Measurements from ENCODE around the gene RINT1. TPM values are rescaled to one million over a fixed set of nuclear protein-coding genes. Genes with fewer than 3 reads are reported as not detected.
A peak's percentile ranks its signal among the peaks of the same experiment; 100 is the strongest.
"Not testable (repeated sequence)": the region's sequence is repeated elsewhere in the genome, so short reads cannot be mapped to it uniquely, and the experiment has no call there.

The RINT1 gene
- total and polyA plus RNA-seq, 3 donors from 2014 or later: 17.0 to 29.4 (median 21.1) TPM

- no peaks in the 10 kb centered on the region for H3K9me3 ChIP-seq
- TF ChIP-seq POLR2A (IDR thresholded peaks at IDR 0.05) (no peak), CTCF (IDR thresholded peaks at IDR 0.05) (no peak)
Measured at GRCh38 chr7:105521717-105522463, 10.1 kb upstream of the RINT1 start, which contains the start of gene PUS7. PUS7 (minus strand) TSS chr7:105522271; CDS start chr7:105508512, 13,759 bp downstream.

GRCh38 chr7:105524423-105524822 lies 7.6 kb upstream of the RINT1 start:
- 93 to 95% methylated on average over 11 of the region's 11 CpGs for WGBS, 2 donors
- intact Hi-C loops (cut with DNase I; ENCODE audit: low total_unique reads): not testable (repeated sequence)

More at GRCh38 chr7:105521717-105522463, 10.1 kb upstream of the RINT1 start, which contains the start of gene PUS7:
- peak; percentile 91 for DNase-seq
- 0 to 1% methylated on average over 1 to 60 of the region's 96 CpGs for WGBS, 2 donors
- Histone ChIP-seq H3K27ac (peak within 1 kb of the TSS; percentile 51 to 86), H3K4me1 (peaks cover 5% of the 10 kb centered on the region), H3K27me3 (no peaks in the 10 kb centered on the region), H3K4me3 (peak within 1 kb of the TSS; percentile 70 to 77), H3K36me3 (ENCODE audit: low read depth, missing control alignments) (no peaks in the 10 kb centered on the region)
- intact Hi-C loops (cut with DNase I; ENCODE audit: low total_unique reads): no loop called here

GRCh38 chr7:105524840-105525239 lies 7.2 kb upstream of the RINT1 start:
- no peak for DNase-seq
- intact Hi-C loops (cut with DNase I; ENCODE audit: low total_unique reads): no loop called here
- Histone ChIP-seq H3K4me3 (no peak overlapping the region), H3K27me3 (no peaks in the 10 kb centered on the region), H3K9me3 (no peaks in the 10 kb centered on the region), H3K27ac (no peak overlapping the region), H3K4me1 (peaks cover 5% of the 10 kb centered on the region), H3K36me3 (ENCODE audit: low read depth, missing control alignments) (no peaks in the 10 kb centered on the region)
- WGBS, 2 donors: 76 to 86% methylated on average over 2 to 4 of the region's 4 CpGs
- TF ChIP-seq CTCF (IDR thresholded peaks at IDR 0.05) (no peak), POLR2A (IDR thresholded peaks at IDR 0.05) (no peak)

More at GRCh38 chr7:105524423-105524822, 7.6 kb upstream of the RINT1 start:
- H3K36me3 ChIP-seq (ENCODE audit: low read depth, missing control alignments); H3K27ac ChIP-seq; H3K4me1 ChIP-seq; H3K9me3 ChIP-seq; H3K4me3 ChIP-seq; H3K27me3 ChIP-seq; DNase-seq: not testable (repeated sequence)

- H3K27me3 ChIP-seq; DNase-seq; H3K27ac ChIP-seq; H3K4me1 ChIP-seq; H3K9me3 ChIP-seq; intact Hi-C loops (cut with DNase I; ENCODE audit: low total_unique reads); H3K4me3 ChIP-seq; H3K36me3 ChIP-seq (ENCODE audit: low read depth, missing control alignments): not testable (repeated sequence)
- WGBS, 2 donors: 84 to 89% methylated on average over 5 of the region's 5 CpGs
Measured at GRCh38 chr7:105527737-105528136, 4.3 kb upstream of the RINT1 start.

- H3K4me3 ChIP-seq: peak overlapping the region in 1 of 2 donors; percentile 11
- H3K27ac ChIP-seq: no peak overlapping the region
- no peak for DNase-seq
- no peaks in the 10 kb centered on the region for H3K36me3 ChIP-seq (ENCODE audit: low read depth, missing control alignments)
- 65 to 75% methylated on average over 10 of the region's 10 CpGs for WGBS, 2 donors
- H3K4me1 ChIP-seq: peaks cover 6% of the 10 kb centered on the region
- H3K27me3 ChIP-seq: no peaks in the 10 kb centered on the region
- TF ChIP-seq CTCF (IDR thresholded peaks at IDR 0.05): no peak
- no peak for TF ChIP-seq POLR2A (IDR thresholded peaks at IDR 0.05)
- intact Hi-C loops (cut with DNase I; ENCODE audit: low total_unique reads): no loop called here
- H3K9me3 ChIP-seq: no peaks in the 10 kb centered on the region
Measured at GRCh38 chr7:105530126-105530525, 1.9 kb upstream of the RINT1 start.

GRCh38 chr7:105530546-105530945 lies 1.5 kb upstream of the RINT1 start:
- no peak for DNase-seq
- Histone ChIP-seq H3K27me3 (no peaks in the 10 kb centered on the region), H3K4me1 (peaks cover 6% of the 10 kb centered on the region), H3K9me3 (no peaks in the 10 kb centered on the region), H3K4me3 (peak overlapping the region; percentile 11 to 12), H3K36me3 (ENCODE audit: low read depth, missing control alignments) (no peaks in the 10 kb centered on the region), H3K27ac (no peak overlapping the region)
- 72 to 86% methylated on average over 20 of the region's 20 CpGs for WGBS, 2 donors
- TF ChIP-seq POLR2A (IDR thresholded peaks at IDR 0.05) (no peak), CTCF (IDR thresholded peaks at IDR 0.05) (no peak)
- intact Hi-C loops (cut with DNase I; ENCODE audit: low total_unique reads): no loop called here

All from testis (tissue), 3 donors.